Activated naive CD4-positive, alpha-beta T cell (primary cell): ENCODE results near the gene CIRBP.

Source experiments
- DNase-seq, 4 experiments: peaks; one replicate each; lab custom pipeline; 2025; lab: John Stamatoyannopoulos, UW

CIRBP gene

DNA sequence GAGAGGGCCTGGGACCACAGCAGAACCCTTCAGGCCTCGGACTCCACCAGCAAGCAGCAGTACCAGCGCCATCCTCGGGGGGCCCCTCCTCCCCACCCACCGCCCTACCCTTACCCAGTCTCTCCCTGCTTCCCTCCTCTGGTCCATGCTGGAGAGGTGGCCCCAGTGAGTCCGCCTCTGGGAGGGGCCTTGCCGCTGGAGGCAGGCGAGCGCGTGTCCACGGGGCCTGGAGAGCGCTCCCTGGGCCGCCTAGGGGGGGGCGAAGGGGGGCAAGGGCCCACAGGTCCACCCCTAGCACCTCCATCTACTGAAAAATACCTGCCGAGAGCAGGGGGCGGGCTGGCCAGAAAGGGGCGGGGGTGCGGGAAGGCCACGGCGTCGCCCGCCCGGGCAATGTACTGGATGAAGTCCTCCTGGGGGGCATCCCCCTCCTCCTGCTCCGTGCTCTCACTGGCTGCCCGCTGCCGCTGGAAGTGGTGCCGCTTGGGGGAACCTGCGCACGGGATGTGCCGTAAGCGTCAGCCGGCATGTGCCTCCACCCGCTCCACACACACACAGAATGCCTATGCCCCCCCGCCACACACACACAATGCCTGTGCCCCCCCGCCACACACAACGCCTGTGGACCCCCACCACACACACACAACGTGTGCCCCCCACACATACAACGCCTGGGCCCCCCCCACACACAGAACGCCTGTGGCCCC, 38.2 kb upstream of the CIRBP start:
- no peak for DNase-seq

DNA sequence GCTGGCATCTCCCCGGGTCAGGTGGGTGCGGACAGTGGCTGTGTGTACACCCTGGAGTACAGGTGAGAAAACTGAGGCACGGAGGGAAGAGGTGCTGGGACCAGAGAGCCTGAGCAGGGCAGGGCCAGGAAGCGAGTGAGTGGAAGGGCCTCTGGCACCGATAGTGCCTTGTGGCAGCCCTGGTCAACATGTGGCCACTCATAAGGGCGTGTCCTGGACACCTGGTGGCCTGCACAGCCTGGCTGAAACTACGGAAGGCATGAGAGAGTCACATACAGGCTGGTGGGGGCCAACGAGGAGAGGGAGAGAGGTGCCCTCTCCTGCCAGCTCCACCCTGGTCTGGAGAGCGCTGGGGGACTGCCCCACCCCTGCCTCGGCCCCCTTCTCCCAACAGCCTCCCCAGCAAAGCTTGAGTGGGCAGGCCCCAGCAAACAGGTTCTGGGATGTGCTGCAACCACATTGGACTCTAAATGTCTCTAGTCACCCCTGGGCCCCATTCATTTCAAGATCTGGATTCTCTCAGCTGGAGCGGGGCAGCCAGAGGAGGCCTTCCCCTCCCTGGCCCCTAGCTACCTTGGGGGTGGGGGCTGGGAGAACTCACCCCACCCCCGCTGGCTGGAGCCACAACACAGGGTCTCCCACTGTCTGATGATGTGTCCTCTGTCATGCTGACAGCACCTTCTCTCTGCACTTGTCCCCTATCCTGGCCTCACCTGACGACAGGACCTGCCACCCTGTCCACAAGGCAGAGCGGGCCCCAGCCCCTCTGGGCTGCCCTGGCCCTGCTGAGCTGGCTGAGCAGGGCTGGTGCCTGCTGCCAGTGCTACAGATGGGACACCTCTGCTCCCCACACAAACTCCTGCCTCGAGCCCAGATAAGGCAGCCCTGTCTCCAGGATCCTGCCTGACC, 37.1 kb upstream of the CIRBP start:
- no peak for DNase-seq

DNA sequence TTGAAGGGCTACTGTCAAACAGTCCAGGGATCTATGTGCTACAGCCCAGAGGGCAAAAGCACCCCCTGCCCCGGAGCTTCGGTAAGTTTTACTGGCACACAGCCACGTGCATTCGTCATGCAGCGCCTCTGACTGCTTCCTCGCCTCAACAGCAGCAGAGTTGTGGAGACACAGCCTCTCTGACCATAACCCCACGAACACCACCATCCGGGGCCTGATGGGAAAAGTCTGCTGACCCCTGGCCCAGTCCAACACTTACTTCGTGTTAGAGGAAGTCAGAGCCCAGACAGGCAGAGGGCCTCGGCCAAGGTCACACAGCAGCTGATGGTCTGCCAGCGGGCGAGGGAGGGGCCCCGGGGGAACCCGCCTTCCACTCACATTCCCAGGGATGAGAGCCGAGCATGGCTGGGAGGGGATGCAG, 36.5 kb upstream of the CIRBP start:
- no peak for DNase-seq

DNA sequence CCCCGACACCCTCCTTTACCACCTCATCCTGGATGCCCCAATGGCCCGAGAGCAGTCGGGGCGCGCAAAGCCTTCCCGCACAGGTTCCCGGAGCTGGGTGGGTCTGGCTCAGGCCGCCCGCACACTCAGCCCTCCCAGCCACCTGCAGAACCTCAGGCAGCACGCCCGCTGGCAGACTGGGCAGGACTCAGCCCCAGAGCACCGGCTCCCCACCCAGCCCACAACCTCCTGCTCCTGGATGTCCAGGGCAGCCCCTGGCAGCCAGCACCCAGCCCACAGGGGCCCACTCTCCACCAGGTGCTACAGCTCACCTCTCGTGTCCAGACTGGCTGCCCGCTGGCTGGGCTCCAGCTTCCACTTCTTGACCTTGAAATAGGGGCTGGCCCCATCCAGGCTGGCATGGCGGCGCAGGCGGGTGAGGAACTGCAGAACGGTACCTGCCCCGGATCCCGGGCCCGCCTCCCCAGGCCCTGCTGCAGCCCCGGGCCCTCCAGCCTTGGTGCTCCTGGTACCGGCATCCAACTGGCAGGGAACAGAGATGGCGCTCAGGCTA, 35.9 kb upstream of the CIRBP start:
- no peak for DNase-seq

DNA sequence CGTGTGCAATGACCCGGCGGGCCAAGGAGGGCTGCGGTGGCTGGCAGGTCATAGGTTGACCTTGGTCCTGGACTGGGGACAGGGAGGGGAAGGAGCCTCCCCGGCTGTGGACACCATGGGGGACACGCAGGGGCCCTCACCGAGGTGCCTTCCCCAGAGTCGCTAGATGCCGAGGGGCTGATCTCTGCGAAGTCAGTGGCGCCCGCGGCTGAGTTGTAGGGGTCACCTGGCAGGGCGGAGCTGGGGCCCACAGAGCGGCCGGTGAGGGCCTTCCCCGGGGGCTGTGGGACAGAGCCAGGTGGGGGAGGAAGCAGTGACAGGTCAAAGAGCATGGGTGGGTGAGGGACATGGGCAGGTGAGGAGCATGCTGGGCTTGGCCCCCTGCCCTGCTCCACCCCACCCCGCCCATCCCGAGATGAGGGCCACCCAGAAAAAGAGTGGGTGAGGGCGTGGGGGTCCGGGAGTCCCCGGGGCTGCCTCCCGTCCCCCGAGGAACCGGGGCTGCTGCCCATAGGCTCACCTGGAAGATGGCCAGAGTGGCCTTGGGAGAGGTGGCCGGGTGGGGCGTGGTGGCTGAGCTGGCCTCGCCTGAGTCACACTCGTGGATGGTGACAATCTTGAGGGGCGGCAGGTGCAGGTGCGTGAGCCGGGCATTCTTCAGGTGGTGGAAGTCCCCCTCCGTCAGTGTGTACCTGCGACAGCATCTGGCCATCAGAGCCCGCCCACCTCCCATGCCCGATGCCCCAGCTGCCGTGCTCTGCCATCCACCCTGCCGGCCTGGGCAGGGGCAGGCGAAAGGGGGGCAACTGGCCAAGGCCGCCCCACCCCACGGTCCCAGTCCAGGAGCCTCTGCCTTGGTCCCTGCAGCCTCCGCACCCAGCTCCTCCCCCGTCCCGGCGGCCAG, 34.8 kb upstream of the CIRBP start:
- no peak for DNase-seq

DNA sequence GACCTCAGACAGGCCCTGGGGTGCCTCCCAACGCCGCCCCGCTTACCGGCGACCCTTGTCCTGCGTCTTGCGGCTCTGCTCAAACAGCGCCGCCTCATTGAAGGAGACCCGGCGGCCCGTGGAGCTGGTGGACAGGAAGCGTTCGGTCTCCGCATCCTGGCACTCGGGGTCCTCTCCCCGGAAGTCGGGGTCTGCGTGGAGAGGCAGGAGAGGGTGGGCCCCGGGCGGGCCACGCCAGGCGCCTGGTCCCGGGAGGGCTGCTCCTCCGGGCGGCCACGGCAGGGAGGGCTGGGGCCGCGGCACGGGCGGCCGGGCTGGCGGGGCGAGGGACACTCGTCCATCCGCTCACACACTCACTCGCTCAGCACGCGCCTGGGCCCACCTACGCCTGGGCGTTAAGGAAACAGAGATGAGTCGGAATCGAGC, 34.2 kb upstream of the CIRBP start:
- DNase-seq, result no peak

DNA sequence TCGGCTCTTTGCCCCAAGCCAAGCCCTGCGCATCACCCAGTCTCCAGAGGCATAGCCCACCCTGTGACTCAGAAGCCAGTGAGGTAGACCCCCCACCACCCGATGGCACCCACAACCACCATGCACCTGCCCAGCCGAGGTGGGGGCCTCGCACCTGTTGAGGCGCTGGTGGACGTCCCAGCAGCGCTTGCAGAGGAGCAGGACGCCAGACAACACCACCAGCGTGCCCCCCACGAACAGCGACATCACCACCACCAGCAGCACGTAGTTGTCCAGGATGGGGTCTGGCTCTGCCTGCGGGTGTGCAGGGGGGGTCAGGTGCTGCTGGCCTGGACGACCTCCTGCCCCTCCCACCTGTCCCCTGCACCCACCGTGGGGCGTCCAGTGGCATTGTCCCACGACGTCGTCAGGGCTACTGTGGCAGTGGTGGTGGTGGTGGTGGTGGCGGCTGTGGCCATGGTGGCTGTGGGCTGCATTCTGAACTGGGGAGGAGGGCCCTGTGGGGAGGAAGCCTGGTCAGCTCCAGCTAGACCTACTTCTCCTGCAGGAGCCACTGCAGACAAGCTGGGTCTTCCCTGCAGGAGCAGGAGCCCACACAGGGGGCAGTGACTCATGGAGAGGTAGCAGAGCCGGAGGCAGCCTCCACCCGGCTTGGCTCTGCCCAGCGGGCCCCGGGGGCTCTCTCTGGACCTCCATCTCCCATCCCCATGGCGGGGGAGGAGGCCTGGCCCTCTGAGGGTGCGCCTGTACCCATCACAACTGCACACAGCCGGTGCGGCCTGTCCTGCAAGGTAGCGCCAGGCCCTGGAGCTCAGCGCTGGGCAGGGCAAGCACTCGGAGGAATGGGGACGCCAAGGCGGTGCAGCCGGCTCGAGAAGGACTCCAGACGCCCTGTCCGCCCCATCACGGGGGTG, 33.2 kb upstream of the CIRBP start:
- DNase-seq, result no peak

DNA sequence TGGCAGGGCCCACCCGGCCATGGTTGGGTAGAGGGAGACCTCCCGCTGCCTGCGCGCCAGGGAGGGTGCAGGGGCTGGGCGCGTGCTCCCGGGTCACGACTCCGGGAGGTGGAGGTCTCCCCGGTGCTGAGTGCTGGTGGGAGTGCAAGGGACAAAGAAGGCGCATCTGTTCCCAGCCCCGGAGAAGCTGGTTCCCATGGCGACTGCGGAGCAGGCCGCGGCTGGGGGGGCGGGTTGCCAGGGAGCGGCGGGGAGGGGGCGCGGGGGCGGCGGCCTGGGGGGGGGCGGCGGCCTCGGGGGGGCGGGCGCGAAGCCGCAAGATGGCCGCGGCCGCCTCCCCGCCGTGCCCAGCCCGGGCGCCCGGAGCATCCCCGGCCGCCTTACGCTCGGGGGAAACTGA, 32.6 kb upstream of the CIRBP start:
- no peak for DNase-seq

DNA sequence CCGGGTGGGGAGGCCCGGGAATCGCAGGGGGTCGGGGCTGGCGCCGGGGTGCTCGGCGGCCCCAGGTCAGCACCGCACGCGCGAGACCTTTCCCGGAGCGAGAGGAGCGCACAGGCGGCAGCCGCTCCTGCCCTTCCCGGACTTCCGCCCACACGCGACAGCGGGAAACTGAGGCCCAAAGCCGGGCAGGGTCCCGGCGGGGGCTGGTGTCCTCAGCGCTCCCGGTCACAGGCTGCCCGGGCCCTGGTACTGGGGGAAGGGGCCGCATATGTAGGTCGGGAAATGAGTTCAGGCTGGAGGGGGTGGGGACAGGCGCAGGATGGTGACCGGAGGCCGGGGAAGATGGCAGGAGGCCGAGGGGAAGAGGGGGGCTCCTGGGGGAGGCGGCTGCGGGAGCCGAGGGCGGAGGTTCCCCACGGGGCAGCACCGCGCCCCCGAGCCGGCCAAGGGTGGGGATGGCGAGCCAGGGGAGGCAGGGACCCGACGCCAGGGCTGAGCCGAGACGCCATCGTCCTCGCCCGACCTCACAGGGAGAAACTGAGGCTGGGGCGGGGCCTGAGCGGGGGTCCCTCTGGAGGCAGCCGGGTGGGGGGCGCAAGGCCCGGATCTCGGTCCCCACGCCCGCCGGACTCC, 32.0 kb upstream of the CIRBP start:
- no peak for DNase-seq

DNA sequence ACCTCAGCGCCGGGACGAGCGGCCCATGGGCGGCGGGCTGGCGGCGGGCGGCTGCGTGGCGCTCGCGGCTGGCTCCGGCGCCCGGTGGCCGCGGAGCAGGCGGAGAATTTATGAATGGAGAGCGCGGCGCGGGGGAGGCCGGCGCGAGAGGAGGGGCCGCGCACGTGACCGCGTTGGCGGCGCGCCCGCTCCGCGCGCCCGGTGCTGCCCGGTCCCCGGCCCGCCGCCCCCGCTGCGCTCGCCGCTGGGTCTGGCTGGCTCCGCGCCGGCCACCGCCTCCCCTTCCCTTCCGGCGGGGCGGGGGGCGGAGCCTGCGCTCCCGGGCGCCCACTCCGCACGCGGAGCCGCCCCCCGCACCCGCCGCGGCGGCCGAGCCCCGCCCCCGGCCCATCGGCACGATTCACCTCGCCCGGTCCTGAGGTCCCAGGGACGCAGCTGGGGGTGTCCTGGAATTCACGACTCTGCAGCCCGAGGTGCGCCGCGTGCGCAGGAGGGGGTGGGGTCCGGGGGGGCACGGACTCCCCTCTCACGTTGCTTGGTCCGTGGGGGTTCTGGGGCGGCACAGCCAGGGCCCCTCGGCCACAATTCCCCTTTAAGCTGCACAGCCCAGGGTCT, 31.3 kb upstream of the CIRBP start, which contains the start of gene CBARP:
Gene CBARP, minus strand, starts transcription at position 252 of the 615 bp plus-strand sequence. CDS start 1,905 bp downstream, outside the sequence.
- peak in 1 of 4 experiments; percentile 32 for DNase-seq

DNA sequence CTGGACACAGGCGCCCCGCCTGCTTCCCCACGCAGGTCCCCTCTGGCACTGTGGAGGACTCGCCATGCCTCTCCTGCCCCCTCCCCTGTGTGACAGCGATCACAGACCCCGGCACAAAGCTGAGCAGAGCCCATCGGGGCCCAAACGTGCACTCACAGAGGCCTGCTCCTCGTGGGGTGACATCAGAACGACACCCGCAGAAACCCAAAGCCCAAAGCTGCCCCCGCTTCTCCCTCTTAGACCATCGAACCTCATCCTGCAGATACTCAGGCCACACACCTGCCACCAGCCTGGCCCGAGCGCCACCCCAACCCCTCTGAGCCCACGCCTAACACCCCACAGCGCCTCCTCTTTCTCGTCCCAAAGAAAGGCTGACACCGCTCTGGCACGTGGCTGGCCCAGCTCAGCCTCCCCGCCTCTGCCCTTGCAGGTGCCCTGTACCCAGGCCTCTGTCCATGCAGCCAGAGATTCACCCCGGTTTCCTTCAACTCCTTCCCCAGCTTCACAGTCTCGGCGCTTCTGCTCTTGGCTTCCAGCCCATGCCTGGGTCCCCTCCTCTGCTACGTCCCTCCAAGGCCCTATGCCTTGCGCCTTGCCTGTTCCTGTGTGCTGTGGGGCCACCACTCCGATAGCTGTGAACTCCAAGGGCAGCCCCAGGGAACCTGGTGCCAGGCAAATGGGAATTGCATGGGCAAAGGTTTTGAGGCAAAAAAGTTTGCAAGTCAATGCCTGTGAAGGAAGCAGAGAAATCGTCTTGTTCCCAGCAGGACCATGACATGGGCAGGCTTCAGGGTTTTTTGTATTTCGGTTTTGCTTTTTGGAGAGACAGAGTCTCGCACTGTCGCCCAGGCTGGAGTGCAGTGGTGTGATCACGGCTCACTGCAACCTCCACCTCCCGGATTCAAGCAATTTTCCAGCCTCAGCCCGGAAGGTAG, 30.5 kb upstream of the CIRBP start:
- DNase-seq, result no peak

DNA sequence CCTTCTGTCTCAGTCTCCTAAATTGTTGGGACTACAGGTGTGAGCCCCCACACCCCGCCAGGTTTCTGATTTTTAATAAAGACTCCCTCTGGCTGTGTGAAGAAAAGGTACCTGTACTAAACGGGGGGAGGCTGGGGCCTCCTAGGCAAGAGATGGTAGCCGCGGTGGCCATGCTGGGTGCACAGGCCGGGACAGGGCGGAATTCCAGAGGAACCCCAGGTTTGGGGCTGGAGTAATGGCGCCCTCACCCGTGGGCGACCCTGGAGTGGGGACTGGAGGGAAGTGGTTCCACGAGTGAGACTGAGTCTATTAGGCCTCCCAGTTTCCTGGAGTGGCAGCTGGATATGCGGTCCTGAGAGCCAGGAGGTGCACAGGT, 29.7 kb upstream of the CIRBP start:
- no peak for DNase-seq

DNA sequence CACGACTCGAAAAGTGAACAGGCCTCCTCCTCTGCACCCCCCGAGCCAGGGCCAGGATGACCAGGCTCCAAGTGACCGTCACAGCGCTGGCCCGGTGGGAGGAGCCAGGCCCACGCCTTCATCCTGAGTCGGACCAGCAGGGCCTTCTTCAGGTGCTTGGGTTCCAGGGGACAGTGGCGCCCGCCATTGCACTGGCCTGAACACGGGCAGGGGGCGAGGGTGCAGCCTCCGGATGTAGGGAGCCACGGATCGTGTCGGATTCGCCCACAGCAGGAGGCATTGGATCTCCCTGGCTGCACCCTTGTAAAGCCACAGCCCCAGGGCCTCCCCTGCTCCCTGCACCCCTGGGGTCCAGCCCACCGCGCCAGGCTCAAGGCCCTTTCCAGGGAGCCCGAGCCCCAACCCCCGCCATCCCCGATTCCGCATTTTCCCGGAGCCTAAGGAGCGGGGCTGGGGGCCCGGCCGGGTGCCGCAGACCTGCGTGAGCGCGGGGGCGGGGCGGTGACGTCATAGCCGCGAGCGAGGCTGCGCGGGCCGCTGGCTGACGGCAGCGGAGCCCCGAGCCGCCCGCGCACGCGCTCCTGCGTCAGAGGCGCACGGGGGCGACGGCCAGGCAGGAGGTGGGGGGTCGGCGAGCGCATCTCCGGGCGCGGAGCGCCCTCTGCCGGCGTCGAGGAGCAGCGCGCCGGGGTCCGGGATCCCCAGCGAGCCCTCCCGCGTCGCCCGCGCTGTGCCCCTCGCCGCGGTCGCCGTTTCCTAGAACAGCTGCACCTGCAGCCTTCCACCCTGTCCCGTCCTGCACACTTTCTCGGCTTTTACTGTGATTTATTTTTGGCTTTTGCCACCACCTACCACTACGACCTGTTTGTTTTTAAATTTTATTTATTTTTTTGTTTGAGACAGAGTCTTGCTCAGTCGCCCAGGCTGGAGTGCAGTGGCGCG, 29.1 kb upstream of the CIRBP start:
- peak; percentile 74 to 97 (median 86) for DNase-seq

DNA sequence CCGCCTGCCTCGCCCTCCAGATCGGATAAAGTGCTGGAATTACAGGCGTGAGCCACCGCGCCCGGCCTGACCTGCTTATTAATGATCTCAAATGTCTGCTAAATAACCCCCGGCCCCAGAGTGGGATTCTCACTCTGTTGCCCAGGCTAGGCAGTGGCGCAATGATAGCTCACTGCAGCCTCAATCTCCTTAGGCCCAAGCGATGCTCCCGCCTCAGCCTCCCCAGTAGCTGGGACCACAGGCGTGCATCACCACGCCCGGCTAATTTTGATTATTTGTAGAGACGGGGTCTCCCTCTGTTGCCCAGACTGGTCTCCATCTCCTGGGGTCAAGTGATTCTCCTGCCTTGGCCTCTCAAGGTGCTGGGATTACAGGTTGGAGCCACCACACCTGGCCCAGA, 28.2 kb upstream of the CIRBP start:
- DNase-seq, result no peak

DNA sequence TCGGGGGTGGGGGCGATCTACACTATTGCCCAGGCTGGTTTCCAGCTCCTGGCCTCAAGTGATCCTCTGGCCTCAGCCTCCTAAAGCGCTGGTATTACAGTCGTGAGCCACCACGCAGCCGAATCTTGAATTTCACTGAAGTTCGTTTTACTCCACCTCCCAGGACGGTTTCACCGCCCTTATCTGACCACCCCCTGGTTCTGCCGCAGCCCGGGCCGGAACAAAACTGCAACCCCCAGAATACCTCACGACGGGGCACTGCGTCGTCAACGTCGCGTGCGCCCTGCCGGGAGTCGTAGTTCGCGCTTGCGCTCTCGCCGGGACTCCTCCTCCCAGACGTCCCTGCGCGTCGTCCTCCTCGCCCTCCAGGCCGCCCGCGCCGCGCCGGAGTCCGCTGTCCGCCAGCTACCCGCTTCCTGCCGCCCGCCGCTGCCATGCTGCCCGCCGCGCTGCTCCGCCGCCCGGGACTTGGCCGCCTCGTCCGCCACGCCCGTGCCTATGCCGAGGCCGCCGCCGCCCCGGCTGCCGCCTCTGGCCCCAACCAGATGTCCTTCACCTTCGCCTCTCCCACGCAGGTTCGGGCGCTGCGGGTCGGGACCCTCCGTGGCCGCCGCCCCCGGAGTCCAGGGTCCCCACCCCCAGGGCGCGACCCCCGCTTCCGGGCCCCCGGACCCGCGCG, 27.6 kb upstream of the CIRBP start, which contains the start of gene ATP5F1D:
Gene ATP5F1D, plus strand, starts transcription at position 335 of the 679 bp plus-strand sequence. Its CDS starts 100 bp downstream, at position 435.
- peak; percentile 52 to 93 (median 82) for DNase-seq
